Measurements from ENCODE around the gene DDX1. TPM values are rescaled to one million over a fixed set of nuclear protein-coding genes. Genes with fewer than 3 reads are reported as not detected.
A peak's percentile ranks its signal among the peaks of the same experiment; 100 is the strongest.

The DDX1 gene
- total and polyA plus RNA-seq, 9 of the 15 experiments (the other 6 are each of a cell fraction or from before 2014, with no cell fraction given) = 116 to 277 (median 232) TPM

DNA sequence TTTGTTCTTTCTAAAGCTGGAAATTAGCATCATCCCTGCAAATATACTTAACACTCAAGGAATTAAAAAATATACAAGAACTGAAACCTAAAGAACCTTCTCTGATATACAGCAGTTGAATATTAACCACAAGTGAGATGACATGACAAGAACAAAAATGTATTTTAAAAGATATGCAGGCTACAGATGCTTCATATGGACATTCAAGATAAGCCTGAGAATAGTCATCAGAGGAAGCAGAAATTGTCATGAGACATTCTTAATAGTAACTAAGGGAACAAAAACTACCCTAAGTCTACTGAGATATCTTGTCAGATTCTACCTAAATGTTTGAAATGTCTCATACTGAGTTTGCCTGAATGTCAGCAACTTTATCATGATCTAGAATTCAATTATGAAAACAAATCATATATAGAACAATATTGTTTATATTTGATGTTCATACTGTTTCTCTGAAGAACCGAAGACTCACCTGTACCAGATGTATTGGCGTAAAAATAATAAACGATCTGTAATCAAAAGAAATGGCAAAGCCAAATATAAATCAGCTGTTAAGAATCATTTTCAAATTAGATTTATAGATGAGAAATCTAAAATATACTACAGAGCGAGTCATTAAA lies 35.2 kb upstream of the DDX1 start (continued):
- TF ChIP-seq, protein P1, sequence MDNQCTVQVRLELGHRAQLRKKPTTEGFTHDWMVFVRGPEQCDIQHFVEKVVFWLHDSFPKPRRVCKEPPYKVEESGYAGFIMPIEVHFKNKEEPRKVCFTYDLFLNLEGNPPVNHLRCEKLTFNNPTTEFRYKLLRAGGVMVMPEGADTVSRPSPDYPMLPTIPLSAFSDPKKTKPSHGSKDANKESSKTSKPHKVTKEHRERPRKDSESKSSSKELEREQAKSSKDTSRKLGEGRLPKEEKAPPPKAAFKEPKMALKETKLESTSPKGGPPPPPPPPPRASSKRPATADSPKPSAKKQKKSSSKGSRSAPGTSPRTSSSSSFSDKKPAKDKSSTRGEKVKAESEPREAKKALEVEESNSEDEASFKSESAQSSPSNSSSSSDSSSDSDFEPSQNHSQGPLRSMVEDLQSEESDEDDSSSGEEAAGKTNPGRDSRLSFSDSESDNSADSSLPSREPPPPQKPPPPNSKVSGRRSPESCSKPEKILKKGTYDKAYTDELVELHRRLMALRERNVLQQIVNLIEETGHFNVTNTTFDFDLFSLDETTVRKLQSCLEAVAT (IDR thresholded peaks at IDR 0.05) = peak in 1 of 2 experiments; percentile 78; a peak in 2 of 4 replicates
- TF ChIP-seq, protein P2, sequence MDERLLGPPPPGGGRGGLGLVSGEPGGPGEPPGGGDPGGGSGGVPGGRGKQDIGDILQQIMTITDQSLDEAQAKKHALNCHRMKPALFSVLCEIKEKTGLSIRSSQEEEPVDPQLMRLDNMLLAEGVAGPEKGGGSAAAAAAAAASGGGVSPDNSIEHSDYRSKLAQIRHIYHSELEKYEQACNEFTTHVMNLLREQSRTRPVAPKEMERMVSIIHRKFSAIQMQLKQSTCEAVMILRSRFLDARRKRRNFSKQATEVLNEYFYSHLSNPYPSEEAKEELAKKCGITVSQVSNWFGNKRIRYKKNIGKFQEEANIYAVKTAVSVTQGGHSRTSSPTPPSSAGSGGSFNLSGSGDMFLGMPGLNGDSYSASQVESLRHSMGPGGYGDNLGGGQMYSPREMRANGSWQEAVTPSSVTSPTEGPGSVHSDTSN (CRISPR knock-in tag; IDR thresholded peaks at IDR 0.05; ENCODE audit: low read depth) = no peak
- TF ChIP-seq, protein P2 (tag; conservative IDR thresholded peaks at IDR 0.05; ENCODE audit: low read depth) = peak; percentile 70
- TF ChIP-seq KLF10 (CRISPR knock-in tag; IDR thresholded peaks at IDR 0.05) (no peak), RCOR1 (IDR thresholded peaks at IDR 0.05; ENCODE audit: borderline replicate concordance in 1 of 2, low read depth in 2 of 2, low read length in 2 of 2) (peak in 1 of 2 experiments; percentile 74; a peak in 1 of 4 replicates), SREBF2 (CRISPR knock-in tag; IDR thresholded peaks at IDR 0.05) (no peak), DIDO1 (tag; IDR thresholded peaks at IDR 0.05; ENCODE audit: low read depth) (no peak), MECOM (CRISPR knock-in tag; IDR thresholded peaks at IDR 0.05) (peak; percentile 20; the same call in 1 of the 2 replicates), MYNN (IDR thresholded peaks at IDR 0.05) (0 out of 2 replicates have a peak, but pooled peaks have one; percentile 14), MYNN (CRISPR knock-in tag; IDR thresholded peaks at IDR 0.05) (no peak)
- TF ChIP-seq, protein P3, sequence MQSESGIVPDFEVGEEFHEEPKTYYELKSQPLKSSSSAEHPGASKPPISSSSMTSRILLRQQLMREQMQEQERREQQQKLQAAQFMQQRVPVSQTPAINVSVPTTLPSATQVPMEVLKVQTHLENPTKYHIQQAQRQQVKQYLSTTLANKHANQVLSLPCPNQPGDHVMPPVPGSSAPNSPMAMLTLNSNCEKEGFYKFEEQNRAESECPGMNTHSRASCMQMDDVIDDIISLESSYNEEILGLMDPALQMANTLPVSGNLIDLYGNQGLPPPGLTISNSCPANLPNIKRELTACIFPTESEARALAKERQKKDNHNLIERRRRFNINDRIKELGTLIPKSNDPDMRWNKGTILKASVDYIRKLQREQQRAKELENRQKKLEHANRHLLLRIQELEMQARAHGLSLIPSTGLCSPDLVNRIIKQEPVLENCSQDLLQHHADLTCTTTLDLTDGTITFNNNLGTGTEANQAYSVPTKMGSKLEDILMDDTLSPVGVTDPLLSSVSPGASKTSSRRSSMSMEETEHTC (IDR thresholded peaks at IDR 0.05) = peak; percentile 95
- TF ChIP-seq, protein P4, sequence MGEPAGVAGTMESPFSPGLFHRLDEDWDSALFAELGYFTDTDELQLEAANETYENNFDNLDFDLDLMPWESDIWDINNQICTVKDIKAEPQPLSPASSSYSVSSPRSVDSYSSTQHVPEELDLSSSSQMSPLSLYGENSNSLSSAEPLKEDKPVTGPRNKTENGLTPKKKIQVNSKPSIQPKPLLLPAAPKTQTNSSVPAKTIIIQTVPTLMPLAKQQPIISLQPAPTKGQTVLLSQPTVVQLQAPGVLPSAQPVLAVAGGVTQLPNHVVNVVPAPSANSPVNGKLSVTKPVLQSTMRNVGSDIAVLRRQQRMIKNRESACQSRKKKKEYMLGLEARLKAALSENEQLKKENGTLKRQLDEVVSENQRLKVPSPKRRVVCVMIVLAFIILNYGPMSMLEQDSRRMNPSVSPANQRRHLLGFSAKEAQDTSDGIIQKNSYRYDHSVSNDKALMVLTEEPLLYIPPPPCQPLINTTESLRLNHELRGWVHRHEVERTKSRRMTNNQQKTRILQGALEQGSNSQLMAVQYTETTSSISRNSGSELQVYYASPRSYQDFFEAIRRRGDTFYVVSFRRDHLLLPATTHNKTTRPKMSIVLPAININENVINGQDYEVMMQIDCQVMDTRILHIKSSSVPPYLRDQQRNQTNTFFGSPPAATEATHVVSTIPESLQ (CRISPR knock-in tag; IDR thresholded peaks at IDR 0.05) = no peak
- TF ChIP-seq, protein P5, sequence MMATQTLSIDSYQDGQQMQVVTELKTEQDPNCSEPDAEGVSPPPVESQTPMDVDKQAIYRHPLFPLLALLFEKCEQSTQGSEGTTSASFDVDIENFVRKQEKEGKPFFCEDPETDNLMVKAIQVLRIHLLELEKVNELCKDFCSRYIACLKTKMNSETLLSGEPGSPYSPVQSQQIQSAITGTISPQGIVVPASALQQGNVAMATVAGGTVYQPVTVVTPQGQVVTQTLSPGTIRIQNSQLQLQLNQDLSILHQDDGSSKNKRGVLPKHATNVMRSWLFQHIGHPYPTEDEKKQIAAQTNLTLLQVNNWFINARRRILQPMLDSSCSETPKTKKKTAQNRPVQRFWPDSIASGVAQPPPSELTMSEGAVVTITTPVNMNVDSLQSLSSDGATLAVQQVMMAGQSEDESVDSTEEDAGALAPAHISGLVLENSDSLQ (IDR thresholded peaks at IDR 0.05) = peak; percentile 73
- TF ChIP-seq, protein P6, sequence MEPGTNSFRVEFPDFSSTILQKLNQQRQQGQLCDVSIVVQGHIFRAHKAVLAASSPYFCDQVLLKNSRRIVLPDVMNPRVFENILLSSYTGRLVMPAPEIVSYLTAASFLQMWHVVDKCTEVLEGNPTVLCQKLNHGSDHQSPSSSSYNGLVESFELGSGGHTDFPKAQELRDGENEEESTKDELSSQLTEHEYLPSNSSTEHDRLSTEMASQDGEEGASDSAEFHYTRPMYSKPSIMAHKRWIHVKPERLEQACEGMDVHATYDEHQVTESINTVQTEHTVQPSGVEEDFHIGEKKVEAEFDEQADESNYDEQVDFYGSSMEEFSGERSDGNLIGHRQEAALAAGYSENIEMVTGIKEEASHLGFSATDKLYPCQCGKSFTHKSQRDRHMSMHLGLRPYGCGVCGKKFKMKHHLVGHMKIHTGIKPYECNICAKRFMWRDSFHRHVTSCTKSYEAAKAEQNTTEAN (CRISPR knock-in tag; IDR thresholded peaks at IDR 0.05) = no peak
- TF ChIP-seq, protein P7, sequence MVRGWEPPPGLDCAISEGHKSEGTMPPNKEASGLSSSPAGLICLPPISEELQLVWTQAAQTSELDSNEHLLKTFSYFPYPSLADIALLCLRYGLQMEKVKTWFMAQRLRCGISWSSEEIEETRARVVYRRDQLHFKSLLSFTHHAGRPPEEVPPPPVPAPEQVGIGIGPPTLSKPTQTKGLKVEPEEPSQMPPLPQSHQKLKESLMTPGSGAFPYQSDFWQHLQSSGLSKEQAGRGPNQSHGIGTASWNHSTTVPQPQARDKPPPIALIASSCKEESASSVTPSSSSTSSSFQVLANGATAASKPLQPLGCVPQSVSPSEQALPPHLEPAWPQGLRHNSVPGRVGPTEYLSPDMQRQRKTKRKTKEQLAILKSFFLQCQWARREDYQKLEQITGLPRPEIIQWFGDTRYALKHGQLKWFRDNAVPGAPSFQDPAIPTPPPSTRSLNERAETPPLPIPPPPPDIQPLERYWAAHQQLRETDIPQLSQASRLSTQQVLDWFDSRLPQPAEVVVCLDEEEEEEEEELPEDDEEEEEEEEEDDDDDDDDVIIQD (CRISPR knock-in tag; IDR thresholded peaks at IDR 0.05) = no peak

All from K562 (cell line).